ACHN (cell line): ENCODE results near the gene PARD3B.

ENCODE experiments used
- DNase-seq: peaks from one replicate; pipeline ENCODE4 v3.0.0-alpha.2; 2015
- in situ Hi-C: cut with HindIII; loops from 2 replicates; pipeline ENCODE4 v1.10.0; 2017; ENCODE audit warnings: low sequenced_read_pairs, low pct_ligation_motif_present, low pct_unique_long_range_greater_than_20kb

PARD3B gene

GRCh38 chr2:205377324-205377723, 832.0 kb downstream of the PARD3B start:
- in situ Hi-C loops = no loop called here
- no peak for DNase-seq

- in situ Hi-C loops = no loop called here
- no peak for DNase-seq
These were observed 838.3 kb downstream of the PARD3B start for GRCh38 chr2:205383601-205384000.

GRCh38 chr2:205386109-205386508, 840.8 kb downstream of the PARD3B start:
- no peak for DNase-seq
- in situ Hi-C loops = no loop called here

GRCh38 chr2:205387350-205388055, 842.2 kb downstream of the PARD3B start:
- no peak for DNase-seq
- in situ Hi-C loops = no loop called here

DNA sequence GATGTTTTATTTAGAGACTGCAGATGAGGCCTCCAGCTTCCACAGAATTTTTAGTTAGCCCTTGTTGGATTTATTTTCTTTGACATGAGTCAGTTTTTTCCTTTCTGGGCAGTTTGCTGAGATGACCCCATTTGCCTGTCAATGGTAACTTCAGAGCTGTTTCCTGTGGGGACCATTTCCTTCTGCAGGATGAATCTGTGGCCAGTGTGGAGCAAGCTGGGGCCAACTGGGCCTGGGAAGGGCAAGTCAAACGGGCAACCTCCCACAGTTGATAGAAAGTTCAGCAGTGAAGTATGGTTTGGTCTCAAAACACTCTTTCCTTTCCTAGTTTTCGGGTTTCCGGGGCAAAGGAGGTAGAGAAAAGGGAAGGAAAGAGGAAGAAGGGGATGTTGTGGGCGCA, 845.6 kb downstream of the PARD3B start:
- in situ Hi-C loops = no loop called here
- no peak for DNase-seq

DNA sequence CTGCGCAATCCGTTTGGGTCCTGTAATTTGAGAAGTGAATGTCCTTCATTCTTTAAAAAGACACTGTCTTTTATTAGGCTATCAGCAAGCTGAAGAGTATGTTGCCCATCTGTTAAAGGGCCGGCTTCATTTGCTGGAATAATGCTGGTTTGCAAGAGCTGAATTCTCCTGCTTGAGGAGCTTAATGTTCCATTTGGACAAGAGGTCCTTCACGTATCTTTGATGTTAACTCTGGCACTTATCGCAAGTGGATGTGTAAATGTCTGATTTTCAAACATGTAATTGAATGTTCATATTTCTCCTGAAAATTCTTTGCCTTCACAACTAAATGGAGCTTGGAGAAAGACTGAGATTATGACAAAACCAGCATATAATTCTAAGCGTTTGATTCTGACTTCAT, 856.2 kb downstream of the PARD3B start:
- in situ Hi-C loops = no loop called here
- no peak for DNase-seq

DNA sequence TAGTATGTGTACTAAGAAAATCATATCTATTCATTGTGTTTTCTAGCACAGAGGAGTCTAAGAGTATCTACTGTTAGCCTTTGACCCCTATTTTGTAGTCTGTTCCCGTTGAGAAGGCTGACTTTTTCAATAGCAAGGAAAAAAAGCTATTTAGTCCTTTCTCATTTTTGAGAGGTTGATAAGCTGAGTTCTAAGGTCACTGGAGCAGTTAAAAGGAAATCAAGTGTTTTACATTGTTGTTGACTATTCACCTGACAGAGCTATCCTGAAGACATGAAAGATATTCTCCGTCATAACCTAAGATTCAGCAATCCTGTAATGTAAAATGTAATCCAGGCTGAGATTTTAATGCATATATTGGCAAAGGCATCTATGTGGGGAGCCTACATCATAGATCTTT, 856.7 kb downstream of the PARD3B start:
- in situ Hi-C loops = no loop called here
- DNase-seq = no peak

GRCh38 chr2:205403244-205403825, 858.1 kb downstream of the PARD3B start:
- in situ Hi-C loops = no loop called here
- no peak for DNase-seq

DNA sequence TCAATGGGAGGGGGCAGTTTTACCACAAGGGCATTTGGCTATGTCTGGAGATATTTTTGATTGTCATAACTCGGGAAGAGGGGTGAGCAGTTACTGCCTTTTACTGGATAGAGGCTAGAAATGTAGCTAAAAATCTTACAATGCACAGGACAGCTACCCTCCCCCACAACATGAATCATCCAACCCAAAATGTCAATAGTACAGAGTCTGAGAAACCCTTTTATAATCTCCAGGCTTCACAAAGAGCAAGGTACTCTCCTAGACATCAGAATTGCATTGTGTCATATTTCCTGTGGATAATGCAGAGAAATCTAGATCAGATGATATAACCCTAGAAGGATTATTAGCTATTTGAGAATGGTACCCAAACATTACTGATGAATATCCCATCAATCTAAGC, 859.9 kb downstream of the PARD3B start:
- DNase-seq = no peak
- in situ Hi-C loops = no loop called here

DNA sequence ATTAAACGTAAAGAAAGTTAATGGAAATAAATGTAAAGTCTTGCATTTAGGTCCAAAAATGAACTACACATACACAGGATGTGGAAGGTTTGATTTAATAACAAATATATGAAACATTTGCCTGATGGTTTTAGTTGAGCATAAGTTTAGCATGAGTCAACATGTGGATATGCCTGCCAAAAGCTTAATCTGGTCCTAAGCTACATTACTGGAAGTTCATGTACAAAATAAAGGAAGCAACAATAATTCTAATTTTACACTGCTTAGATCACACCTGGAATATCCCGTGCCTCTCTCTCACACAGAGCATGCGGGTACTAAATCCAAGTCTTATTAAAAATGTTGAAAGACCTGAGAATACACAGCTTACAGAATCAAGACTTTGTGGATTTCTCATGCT, 860.5 kb downstream of the PARD3B start:
- in situ Hi-C loops = no loop called here
- DNase-seq = no peak

GRCh38 chr2:205407984-205408383, 862.7 kb downstream of the PARD3B start:
- in situ Hi-C loops = no loop called here

DNA sequence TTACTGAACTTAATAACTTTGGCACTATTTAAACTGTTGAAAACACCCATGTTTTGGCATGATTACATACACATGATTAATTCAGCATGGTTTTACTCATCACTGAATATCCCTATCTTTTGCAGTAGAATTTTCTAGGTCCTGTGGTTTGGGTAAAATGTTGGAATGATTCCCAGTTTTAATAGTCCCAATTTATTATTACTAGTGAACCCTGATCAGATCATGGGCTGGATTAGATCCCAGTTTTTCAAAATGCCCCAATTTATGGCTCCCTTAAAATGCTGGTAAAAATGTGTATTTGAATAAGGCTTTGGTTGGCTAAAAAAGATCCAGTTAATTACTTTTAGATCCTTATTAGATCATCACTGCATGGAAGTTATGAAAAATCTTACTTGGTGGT, 863.4 kb downstream of the PARD3B start:
- no peak for DNase-seq
- in situ Hi-C loops = no loop called here

More at GRCh38 chr2:205407984-205408383, 862.7 kb downstream of the PARD3B start:
- no peak for DNase-seq

GRCh38 chr2:205409411-205409810, 864.1 kb downstream of the PARD3B start:
- no peak for DNase-seq
- in situ Hi-C loops = no loop called here

DNA sequence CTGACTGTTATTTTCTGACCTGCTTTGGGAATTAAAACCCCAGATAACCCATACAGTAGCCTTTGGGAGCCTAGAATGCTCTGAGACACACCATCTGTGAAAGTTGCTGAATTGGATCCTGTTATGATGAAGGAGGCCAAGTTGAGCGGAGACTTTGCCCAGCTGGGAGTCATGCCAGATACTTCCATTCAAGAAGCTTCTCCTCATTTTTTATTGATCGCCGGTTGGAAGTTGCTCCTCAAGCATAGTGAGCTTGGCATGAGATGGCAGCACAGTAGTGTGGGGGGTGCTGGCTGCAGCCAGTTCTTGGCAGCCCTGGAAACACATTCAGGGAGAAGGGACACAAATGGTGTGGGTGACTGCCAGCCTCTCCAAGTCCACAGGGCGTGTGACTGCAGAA, 866.3 kb downstream of the PARD3B start:
- in situ Hi-C loops = no loop called here
- DNase-seq = no peak

GRCh38 chr2:205424326-205424725, 879.1 kb downstream of the PARD3B start:
- no peak for DNase-seq
- in situ Hi-C loops = no loop called here

DNA sequence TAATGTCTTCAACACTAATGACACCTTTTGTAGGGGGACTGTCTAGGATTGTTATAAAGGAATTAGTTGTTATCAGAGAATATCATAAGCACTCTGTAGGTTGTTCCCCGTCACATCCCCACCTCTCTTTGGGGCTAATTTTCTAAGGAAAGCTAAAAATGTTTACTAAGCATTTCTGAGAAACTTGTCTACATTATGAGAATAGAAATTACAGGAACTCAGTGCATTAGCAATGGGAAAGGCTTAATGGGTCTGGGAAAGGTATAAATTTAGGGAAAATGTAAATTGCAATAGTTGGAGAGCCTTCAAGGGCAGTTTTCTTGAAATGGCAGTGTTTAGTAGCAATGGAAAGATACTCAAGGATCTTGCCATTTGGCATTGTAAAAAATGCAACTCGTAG, 879.8 kb downstream of the PARD3B start:
- in situ Hi-C loops = no loop called here
- no peak for DNase-seq

DNA sequence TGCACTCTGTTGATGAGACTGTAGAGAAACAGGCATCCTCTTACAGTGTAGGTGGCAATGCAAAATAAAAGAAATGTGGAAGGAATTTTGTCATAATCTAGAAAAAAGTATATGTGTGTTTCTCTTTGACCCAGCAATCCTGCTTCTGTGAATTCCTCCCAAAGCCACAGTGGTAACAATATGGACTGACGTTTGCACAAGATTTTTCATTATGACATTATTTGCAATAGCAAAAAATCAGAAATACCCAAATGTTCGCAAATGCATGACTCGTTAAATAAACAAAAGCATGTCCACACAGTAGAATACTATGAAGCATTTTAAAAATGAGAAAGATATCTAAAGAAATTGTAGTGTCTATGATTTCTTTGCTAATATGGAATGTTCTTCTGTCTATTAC, 881.8 kb downstream of the PARD3B start:
- no peak for DNase-seq
- in situ Hi-C loops = no loop called here

DNA sequence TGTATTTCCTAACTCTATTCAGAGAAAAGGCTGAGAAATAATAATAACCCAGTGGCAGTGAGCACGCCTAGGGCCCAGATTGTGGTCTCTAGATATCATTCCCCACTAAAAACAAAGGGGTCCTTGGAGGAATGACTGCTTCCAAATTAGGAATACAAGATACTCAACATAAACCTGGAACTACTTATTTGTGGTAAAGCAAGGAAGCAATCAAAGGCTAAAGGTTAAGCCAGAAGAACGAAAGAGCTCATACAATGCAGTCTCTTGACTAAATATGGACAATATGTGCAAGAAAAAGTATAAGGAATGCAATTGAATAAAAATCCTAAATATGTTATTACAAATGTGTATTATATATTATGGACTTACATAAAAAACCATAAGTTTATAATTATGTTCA, 883.5 kb downstream of the PARD3B start:
- in situ Hi-C loops = no loop called here
- DNase-seq = no peak

GRCh38 chr2:205435970-205436369, 890.7 kb downstream of the PARD3B start:
- in situ Hi-C loops = no loop called here
- DNase-seq = no peak

DNA sequence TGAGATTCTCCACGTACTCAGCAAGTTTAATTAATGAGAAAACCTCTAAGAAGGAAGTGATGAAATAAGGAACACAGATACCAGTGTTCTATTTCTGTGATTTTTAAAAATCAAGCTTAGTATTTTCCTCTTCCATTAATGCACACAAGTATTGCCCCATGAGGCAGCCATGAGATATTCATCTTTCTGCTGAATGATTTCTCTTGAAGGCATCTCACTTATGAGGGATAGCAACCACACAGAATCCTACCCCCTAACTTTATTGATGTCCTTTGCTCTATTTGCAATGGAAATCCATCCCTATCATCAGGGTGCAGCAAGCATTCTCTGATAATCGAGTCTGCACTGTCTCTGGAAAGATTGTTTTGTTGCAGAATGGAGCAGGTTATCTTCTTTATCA, 893.0 kb downstream of the PARD3B start:
- DNase-seq = no peak
- in situ Hi-C loops = no loop called here
